MM.1S (cell line): ENCODE results near the gene DUS2.

Experiments
- DNase-seq: peaks from one replicate; pipeline ENCODE4 v3.0.0-alpha.2; 2015
- H2AFZ ChIP-seq: fragments of 300-600 bp; sonication (generic); 2 replicates; pipeline ENCODE4 v1.6.0; 2016; ENCODE audit warnings: antibody characterized with exemption, low read length
- H3F3A ChIP-seq: fragments of 300-600 bp; sonication (generic); 2 replicates; pipeline ENCODE4 v1.6.1; 2016; ENCODE audit warnings: mild to moderate bottlenecking, antibody characterized with exemption, low read length, moderate library complexity, mixed read lengths; ENCODE audit not compliant: insufficient read depth
- H3K27ac ChIP-seq: fragments of 300-600 bp; sonication (generic); 2 replicates; pipeline ENCODE4 v1.5.1; 2016; ENCODE audit warnings: mild to moderate bottlenecking, low read length
- H3K27me3 ChIP-seq: fragments of 300-600 bp; sonication (generic); replicated peaks from 2 replicates; pipeline ENCODE4 v1.6.0; 2016; ENCODE audit warnings: low read length; ENCODE audit not compliant: insufficient read depth
- H3K36me3 ChIP-seq: fragments of 300-600 bp; sonication (generic); replicated peaks from 2 replicates; pipeline ENCODE4 v1.6.1; 2016; ENCODE audit warnings: mild to moderate bottlenecking, low read length, mixed read lengths; ENCODE audit not compliant: insufficient read depth
- H3K4me1 ChIP-seq: fragments of 300-600 bp; sonication (generic); 2 replicates; pipeline ENCODE4 v1.6.1; 2016; ENCODE audit warnings: low read length, mixed read lengths
- H3K4me2 ChIP-seq: fragments of 300-600 bp; sonication (generic); 2 replicates; pipeline ENCODE4 v1.6.0; 2016; ENCODE audit warnings: low read depth, low read length
- H3K4me3 ChIP-seq: fragments of 300-600 bp; sonication (generic); 2 replicates; pipeline ENCODE4 v1.5.1; 2016; ENCODE audit warnings: low read length, mixed read lengths
- H3K79me2 ChIP-seq: fragments of 300-600 bp; sonication (generic); 2 replicates; pipeline ENCODE4 v1.6.1; 2016; ENCODE audit warnings: mixed run types, low read length, mixed read lengths
- H3K9ac ChIP-seq: fragments of 300-600 bp; sonication (generic); 2 replicates; pipeline ENCODE4 v1.6.1; 2016; ENCODE audit warnings: low read length, mixed read lengths
- H3K9me2 ChIP-seq: fragments of 300-600 bp; sonication (generic); replicated peaks from 2 replicates; pipeline ENCODE4 v1.6.1; 2016; ENCODE audit warnings: mild to moderate bottlenecking, low read length, mixed read lengths; ENCODE audit not compliant: insufficient read depth
- H3K9me3 ChIP-seq: fragments of 300-600 bp; sonication (generic); replicated peaks from 2 replicates; pipeline ENCODE4 v1.6.1; 2016; ENCODE audit warnings: mild to moderate bottlenecking, low read length, mixed read lengths; ENCODE audit not compliant: insufficient read depth
- H4K20me1 ChIP-seq: fragments of 300-600 bp; sonication (generic); 2 replicates; pipeline ENCODE4 v1.6.1; 2016; ENCODE audit warnings: mild to moderate bottlenecking, low read length, moderate library complexity, mixed read lengths; ENCODE audit not compliant: insufficient read depth
- CTCF ChIP-seq: fragments of 300-600 bp; sonication (generic); IDR thresholded peaks from 2 replicates; pipeline ENCODE4 v1.5.1; 2016; ENCODE audit warnings: antibody characterized with exemption, low read length, mixed read lengths
- EZH2 ChIP-seq: fragments of 300-600 bp; sonication (generic); optimal IDR thresholded peaks from 2 replicates; pipeline ENCODE3; 2017; ENCODE audit warnings: low read depth, mild to moderate bottlenecking, antibody characterized with exemption, low read length, mixed read lengths
- EZH2phosphoT487 ChIP-seq: fragments of 300-600 bp; sonication (generic); IDR thresholded peaks from 2 replicates; pipeline ENCODE4 v1.6.1; 2018; ENCODE audit warnings: antibody characterized with exemption, low read length

DUS2 gene

GRCh38 chr16:68077866-68078700, 55.0 kb downstream of the DUS2 start:
- H3K36me3 ChIP-seq = no peaks in the 10 kb centered on the region
- H3K4me2 ChIP-seq = no peak overlapping the region
- H3K79me2 ChIP-seq = no peaks in the 10 kb centered on the region
- no peak overlapping the region for H2AFZ ChIP-seq
- H4K20me1 ChIP-seq = no peaks in the 10 kb centered on the region
- H3K9me2 ChIP-seq = no peaks in the 10 kb centered on the region
- no peaks in the 10 kb centered on the region for H3K27me3 ChIP-seq
- H3K9me3 ChIP-seq = no peaks in the 10 kb centered on the region
- no peak for DNase-seq
- H3K4me1 ChIP-seq = 0 out of 2 replicates have a peak, but pooled peaks cover 7% of the 10 kb centered on the region
- no peak overlapping the region for H3K9ac ChIP-seq
- no peak overlapping the region for H3K4me3 ChIP-seq
- TF ChIP-seq CTCF = no peak
- TF ChIP-seq EZH2phosphoT487 = no peak
- no peak for TF ChIP-seq EZH2
- H3F3A ChIP-seq = no peaks in the 10 kb centered on the region
- H3K27ac ChIP-seq = no peak overlapping the region

GRCh38 chr16:68078701-68079375, 55.8 kb downstream of the DUS2 start:
- no peaks in the 10 kb centered on the region for H3K9me3 ChIP-seq
- 0 out of 2 replicates have a peak, but pooled peaks cover 5% of the 10 kb centered on the region for H3F3A ChIP-seq
- 0 out of 2 replicates have a peak, but pooled peaks cover 7% of the 10 kb centered on the region for H3K4me1 ChIP-seq
- no peak overlapping the region for H3K4me3 ChIP-seq
- no peaks in the 10 kb centered on the region for H3K9me2 ChIP-seq
- no peak overlapping the region for H3K27ac ChIP-seq
- no peak overlapping the region for H2AFZ ChIP-seq
- no peak overlapping the region for H3K9ac ChIP-seq
- H3K4me2 ChIP-seq = no peak overlapping the region
- no peaks in the 10 kb centered on the region for H3K36me3 ChIP-seq
- H3K79me2 ChIP-seq = no peaks in the 10 kb centered on the region
- TF ChIP-seq EZH2 = no peak
- TF ChIP-seq EZH2phosphoT487 = no peak
- TF ChIP-seq CTCF = no peak
- no peaks in the 10 kb centered on the region for H3K27me3 ChIP-seq
- no peaks in the 10 kb centered on the region for H4K20me1 ChIP-seq
- no peak for DNase-seq

GRCh38 chr16:68079376-68079625, 56.2 kb downstream of the DUS2 start:
- peaks cover 6% of the 10 kb centered on the region for H3K4me1 ChIP-seq
- H3K27ac ChIP-seq = no peak overlapping the region
- no peak for DNase-seq
- no peaks in the 10 kb centered on the region for H3K27me3 ChIP-seq
- H2AFZ ChIP-seq = no peak overlapping the region
- H3F3A ChIP-seq = 0 out of 2 replicates have a peak, but pooled peaks cover 10% of the 10 kb centered on the region
- TF ChIP-seq EZH2 = no peak
- TF ChIP-seq CTCF = no peak
- no peak for TF ChIP-seq EZH2phosphoT487
- H3K4me3 ChIP-seq = no peak overlapping the region
- H3K36me3 ChIP-seq = no peaks in the 10 kb centered on the region
- no peaks in the 10 kb centered on the region for H3K9me2 ChIP-seq
- H3K4me2 ChIP-seq = no peak overlapping the region
- H4K20me1 ChIP-seq = no peaks in the 10 kb centered on the region
- H3K9ac ChIP-seq = no peak overlapping the region
- H3K79me2 ChIP-seq = no peaks in the 10 kb centered on the region
- H3K9me3 ChIP-seq = no peaks in the 10 kb centered on the region
